Gastroesophageal sphincter (tissue), 3 donors: ENCODE data around the gene CERK.

Experiments
- CTCF ChIP-seq, 4 experiments: fragments of 200-600 bp in 2 of 4; fragments of 450-650 bp in 2 of 4; sonication (generic) in 1 of 4; IDR thresholded peaks; one replicate each; pipeline ENCODE4 v1.5.1; 2017 to 2019; ENCODE audit warnings: antibody characterized with exemption in 4 of 4, mild to moderate bottlenecking in 2 of 4, moderate library complexity in 2 of 4
- POLR2A ChIP-seq, 2 donors: fragments of 450-650 bp; IDR thresholded peaks; one replicate each; pipeline ENCODE4 v1.6.1; 2017; ENCODE audit warnings: antibody characterized with exemption in 2 of 2, mild to moderate bottlenecking in 2 of 2, moderate library complexity in 1 of 2
- POLR2AphosphoS5 ChIP-seq: sonication (generic); formaldehyde crosslinking; IDR thresholded peaks from one replicate; pipeline ENCODE4 v1.6.1; 2017; ENCODE audit warnings: antibody characterized with exemption

- TF ChIP-seq CTCF (IDR thresholded peaks at IDR 0.05), result no peak
- TF ChIP-seq POLR2A (IDR thresholded peaks at IDR 0.05), result no peak
- TF ChIP-seq POLR2AphosphoS5, result no peak
Observed at GRCh38 chr22:46750530-46750800, 12.4 kb upstream of the CERK start.
